ENCODE measurements around the gene DNAI1. TPM values are rescaled to one million over a fixed set of nuclear protein-coding genes. Genes with fewer than 3 reads are reported as not detected.

The DNAI1 gene
- total RNA-seq, 1 donor from 2014 or later: 0.52 TPM

DNA sequence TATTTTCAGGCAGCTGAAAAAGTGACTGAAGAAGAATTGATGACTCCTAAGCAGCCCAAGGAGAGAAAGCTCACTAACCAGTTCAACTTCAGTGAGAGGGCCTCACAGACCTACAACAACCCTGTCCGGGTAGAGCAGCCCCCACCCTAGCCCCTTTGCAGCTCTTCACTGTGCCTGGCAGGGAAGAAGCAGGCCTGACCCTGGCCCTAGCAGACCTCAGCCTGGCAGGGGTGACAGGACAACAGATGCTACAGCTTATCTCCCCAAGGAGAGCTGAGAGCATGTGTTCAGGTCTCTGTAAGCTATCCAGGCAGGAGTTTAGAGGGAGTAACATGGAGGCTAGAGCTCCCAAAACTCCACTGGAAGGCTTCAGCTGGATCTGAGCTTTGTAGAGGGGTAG lies 31.8 kb downstream of the DNAI1 start:
- peaks cover 20% of the 10 kb centered on the region for H4K20me1 ChIP-seq (ENCODE audit: low read depth)
- H3K36me3 Mint-ChIP-seq: no peaks in the 10 kb centered on the region
- no peaks in the 10 kb centered on the region for H3K9me3 Mint-ChIP-seq
- TF ChIP-seq EZH2 (IDR thresholded peaks at IDR 0.05) (no peak), EZH2phosphoT487 (IDR thresholded peaks at IDR 0.05) (no peak)
- TF ChIP-seq, protein P1, sequence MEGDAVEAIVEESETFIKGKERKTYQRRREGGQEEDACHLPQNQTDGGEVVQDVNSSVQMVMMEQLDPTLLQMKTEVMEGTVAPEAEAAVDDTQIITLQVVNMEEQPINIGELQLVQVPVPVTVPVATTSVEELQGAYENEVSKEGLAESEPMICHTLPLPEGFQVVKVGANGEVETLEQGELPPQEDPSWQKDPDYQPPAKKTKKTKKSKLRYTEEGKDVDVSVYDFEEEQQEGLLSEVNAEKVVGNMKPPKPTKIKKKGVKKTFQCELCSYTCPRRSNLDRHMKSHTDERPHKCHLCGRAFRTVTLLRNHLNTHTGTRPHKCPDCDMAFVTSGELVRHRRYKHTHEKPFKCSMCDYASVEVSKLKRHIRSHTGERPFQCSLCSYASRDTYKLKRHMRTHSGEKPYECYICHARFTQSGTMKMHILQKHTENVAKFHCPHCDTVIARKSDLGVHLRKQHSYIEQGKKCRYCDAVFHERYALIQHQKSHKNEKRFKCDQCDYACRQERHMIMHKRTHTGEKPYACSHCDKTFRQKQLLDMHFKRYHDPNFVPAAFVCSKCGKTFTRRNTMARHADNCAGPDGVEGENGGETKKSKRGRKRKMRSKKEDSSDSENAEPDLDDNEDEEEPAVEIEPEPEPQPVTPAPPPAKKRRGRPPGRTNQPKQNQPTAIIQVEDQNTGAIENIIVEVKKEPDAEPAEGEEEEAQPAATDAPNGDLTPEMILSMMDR (IDR thresholded peaks at IDR 0.05): no peak
- no peaks in the 10 kb centered on the region for H3K79me2 ChIP-seq (ENCODE audit: low read depth)
- no peaks in the 10 kb centered on the region for H3K9me3 ChIP-seq (ENCODE audit: low read depth)
- no peak overlapping the region for H3K27ac Mint-ChIP-seq
- H3K4me1 Mint-ChIP-seq: peaks cover 11% of the 10 kb centered on the region
- peaks cover 6% of the 10 kb centered on the region for H3K27me3 Mint-ChIP-seq (ENCODE audit: insufficient read depth, low read depth)
- no peak overlapping the region for H3K4me3 ChIP-seq
- H3K4me1 ChIP-seq: no peaks in the 10 kb centered on the region
- H2AFZ ChIP-seq (replicated peaks): no peak overlapping the region
- H3K9ac ChIP-seq: no peak overlapping the region
- no peak overlapping the region for H3K4me2 ChIP-seq
- no peaks in the 10 kb centered on the region for H3F3A ChIP-seq (ENCODE audit: low read depth)
- no peak for DNase-seq (ENCODE audit: low spot score)
- H3K4me3 Mint-ChIP-seq: no peak overlapping the region
- H3K36me3 ChIP-seq: no peaks in the 10 kb centered on the region
- peaks cover 16% of the 10 kb centered on the region for H3K27me3 ChIP-seq
- H3K27ac ChIP-seq: no peak overlapping the region

DNA sequence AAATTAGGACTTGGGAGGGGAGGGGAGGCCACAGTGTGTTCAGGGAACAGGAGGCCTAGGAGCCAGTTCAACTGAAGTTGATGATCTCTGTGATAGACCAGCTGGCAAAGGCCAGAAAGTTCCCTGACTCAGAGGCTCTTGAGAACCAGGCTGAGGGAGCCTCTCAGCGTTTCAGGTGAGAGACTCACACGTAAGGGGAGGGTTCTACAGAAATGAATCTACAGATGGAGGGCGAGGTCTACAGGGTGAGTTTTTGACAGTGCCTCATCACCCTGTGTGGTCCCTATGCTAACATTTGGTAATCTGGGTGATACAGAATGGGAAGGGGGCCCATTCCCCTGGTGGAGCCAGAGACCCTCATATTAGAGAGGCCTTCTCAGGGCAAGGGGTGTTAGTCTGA lies 32.2 kb downstream of the DNAI1 start:
- H3K4me1 ChIP-seq: no peaks in the 10 kb centered on the region
- H3K4me1 Mint-ChIP-seq: peaks cover 7% of the 10 kb centered on the region
- no peaks in the 10 kb centered on the region for H3F3A ChIP-seq (ENCODE audit: low read depth)
- H3K79me2 ChIP-seq (ENCODE audit: low read depth): no peaks in the 10 kb centered on the region
- no peaks in the 10 kb centered on the region for H3K9me3 Mint-ChIP-seq
- peaks cover 8% of the 10 kb centered on the region for H3K27me3 Mint-ChIP-seq (ENCODE audit: insufficient read depth, low read depth)
- H3K36me3 Mint-ChIP-seq: no peaks in the 10 kb centered on the region
- no peak overlapping the region for H2AFZ ChIP-seq (replicated peaks)
- H3K4me2 ChIP-seq: no peak overlapping the region
- no peaks in the 10 kb centered on the region for H3K9me3 ChIP-seq (ENCODE audit: low read depth)
- no peak for DNase-seq (ENCODE audit: low spot score)
- peaks cover 16% of the 10 kb centered on the region for H3K27me3 ChIP-seq
- H3K36me3 ChIP-seq: no peaks in the 10 kb centered on the region
- H3K27ac ChIP-seq: no peak overlapping the region
- no peak overlapping the region for H3K27ac Mint-ChIP-seq
- no peak overlapping the region for H3K4me3 ChIP-seq
- no peak overlapping the region for H3K4me3 Mint-ChIP-seq
- no peak overlapping the region for H3K9ac ChIP-seq
- H4K20me1 ChIP-seq (ENCODE audit: low read depth): peaks cover 20% of the 10 kb centered on the region
- TF ChIP-seq EZH2 (IDR thresholded peaks at IDR 0.05): no peak
- TF ChIP-seq, protein P1 (IDR thresholded peaks at IDR 0.05): no peak
- no peak for TF ChIP-seq EZH2phosphoT487 (IDR thresholded peaks at IDR 0.05)

DNA sequence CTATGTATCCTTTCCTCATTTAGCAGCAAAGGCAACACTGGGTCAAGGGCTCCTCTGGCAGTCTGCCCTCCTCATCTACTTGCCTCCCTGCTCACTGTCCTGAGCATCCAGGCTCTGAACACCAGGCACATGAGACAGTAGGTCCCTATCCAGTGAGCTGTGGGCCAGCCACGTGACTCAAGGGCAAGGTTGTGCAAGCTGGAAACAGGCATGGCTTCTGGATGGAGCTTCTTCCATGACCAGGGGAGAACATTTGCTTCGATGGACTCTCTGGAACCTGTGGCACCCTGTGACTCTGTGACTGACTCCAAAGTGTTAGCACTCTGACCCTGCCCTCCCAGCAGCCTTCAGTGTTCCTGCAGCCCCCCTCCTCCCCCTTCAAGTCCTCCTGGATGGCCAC lies 33.0 kb downstream of the DNAI1 start:
- H3K27me3 ChIP-seq: peaks cover 16% of the 10 kb centered on the region
- H3K4me1 ChIP-seq: no peaks in the 10 kb centered on the region
- H3K9me3 Mint-ChIP-seq: no peaks in the 10 kb centered on the region
- no peak overlapping the region for H3K9ac ChIP-seq
- H3K27ac ChIP-seq: no peak overlapping the region
- H3K27me3 Mint-ChIP-seq (ENCODE audit: insufficient read depth, low read depth): peaks cover 10% of the 10 kb centered on the region
- no peak overlapping the region for H3K27ac Mint-ChIP-seq
- peaks cover 5% of the 10 kb centered on the region for H3K4me1 Mint-ChIP-seq
- H4K20me1 ChIP-seq (ENCODE audit: low read depth): peaks cover 20% of the 10 kb centered on the region
- no peaks in the 10 kb centered on the region for H3K79me2 ChIP-seq (ENCODE audit: low read depth)
- no peak overlapping the region for H3K4me3 ChIP-seq
- no peak overlapping the region for H3K4me3 Mint-ChIP-seq
- no peak overlapping the region for H2AFZ ChIP-seq (replicated peaks)
- no peak overlapping the region for H3K4me2 ChIP-seq
- no peak for DNase-seq (ENCODE audit: low spot score)
- no peaks in the 10 kb centered on the region for H3K36me3 Mint-ChIP-seq
- H3K36me3 ChIP-seq: no peaks in the 10 kb centered on the region
- H3F3A ChIP-seq (ENCODE audit: low read depth): no peaks in the 10 kb centered on the region
- TF ChIP-seq, protein P1 (IDR thresholded peaks at IDR 0.05): no peak
- no peak for TF ChIP-seq EZH2phosphoT487 (IDR thresholded peaks at IDR 0.05)
- TF ChIP-seq EZH2 (IDR thresholded peaks at IDR 0.05): no peak
- H3K9me3 ChIP-seq (ENCODE audit: low read depth): no peaks in the 10 kb centered on the region
